Measurements from ENCODE around the gene TMEM91.

The TMEM91 gene

DNA sequence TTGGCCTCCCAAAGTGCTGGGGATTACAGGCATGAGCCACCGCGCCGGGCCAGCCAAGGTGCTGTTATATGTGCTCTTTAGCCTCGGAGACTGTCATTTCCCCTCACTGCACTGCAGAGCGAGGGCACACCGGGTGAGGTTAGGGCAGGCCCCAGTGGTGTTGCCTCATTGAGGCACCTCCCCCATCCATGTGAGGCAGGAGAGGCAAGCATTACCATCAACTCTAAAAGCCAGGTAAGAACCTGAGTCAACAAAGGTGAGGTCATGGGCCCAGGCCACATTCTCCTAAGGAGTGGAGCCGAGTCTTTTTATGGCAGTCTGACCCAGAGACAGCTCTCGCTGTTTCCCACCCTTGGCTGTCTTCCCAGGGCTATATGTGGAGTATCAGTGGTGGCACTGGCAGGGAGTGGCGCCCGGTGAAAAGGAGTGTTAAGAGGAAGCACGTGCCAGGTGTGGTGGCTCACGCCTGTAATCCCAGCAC, 39.9 kb downstream of the TMEM91 start:
- ChIA-PET POLR2A (interaction anchor here (0.7 kb wide), 1 partner anchor 530 kb away, joined by 5 read pairs; no protein-coding TSS in a partner anchor), CTCF (no interaction called here)
- DNase-seq (ENCODE audit: extremely low spot score): no peak
- TF ChIP-seq, protein P1, sequence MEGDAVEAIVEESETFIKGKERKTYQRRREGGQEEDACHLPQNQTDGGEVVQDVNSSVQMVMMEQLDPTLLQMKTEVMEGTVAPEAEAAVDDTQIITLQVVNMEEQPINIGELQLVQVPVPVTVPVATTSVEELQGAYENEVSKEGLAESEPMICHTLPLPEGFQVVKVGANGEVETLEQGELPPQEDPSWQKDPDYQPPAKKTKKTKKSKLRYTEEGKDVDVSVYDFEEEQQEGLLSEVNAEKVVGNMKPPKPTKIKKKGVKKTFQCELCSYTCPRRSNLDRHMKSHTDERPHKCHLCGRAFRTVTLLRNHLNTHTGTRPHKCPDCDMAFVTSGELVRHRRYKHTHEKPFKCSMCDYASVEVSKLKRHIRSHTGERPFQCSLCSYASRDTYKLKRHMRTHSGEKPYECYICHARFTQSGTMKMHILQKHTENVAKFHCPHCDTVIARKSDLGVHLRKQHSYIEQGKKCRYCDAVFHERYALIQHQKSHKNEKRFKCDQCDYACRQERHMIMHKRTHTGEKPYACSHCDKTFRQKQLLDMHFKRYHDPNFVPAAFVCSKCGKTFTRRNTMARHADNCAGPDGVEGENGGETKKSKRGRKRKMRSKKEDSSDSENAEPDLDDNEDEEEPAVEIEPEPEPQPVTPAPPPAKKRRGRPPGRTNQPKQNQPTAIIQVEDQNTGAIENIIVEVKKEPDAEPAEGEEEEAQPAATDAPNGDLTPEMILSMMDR (IDR thresholded peaks at IDR 0.05; ENCODE audit: control extremely low read depth, extremely low read depth, low read depth, missing control alignments): no peak

DNA sequence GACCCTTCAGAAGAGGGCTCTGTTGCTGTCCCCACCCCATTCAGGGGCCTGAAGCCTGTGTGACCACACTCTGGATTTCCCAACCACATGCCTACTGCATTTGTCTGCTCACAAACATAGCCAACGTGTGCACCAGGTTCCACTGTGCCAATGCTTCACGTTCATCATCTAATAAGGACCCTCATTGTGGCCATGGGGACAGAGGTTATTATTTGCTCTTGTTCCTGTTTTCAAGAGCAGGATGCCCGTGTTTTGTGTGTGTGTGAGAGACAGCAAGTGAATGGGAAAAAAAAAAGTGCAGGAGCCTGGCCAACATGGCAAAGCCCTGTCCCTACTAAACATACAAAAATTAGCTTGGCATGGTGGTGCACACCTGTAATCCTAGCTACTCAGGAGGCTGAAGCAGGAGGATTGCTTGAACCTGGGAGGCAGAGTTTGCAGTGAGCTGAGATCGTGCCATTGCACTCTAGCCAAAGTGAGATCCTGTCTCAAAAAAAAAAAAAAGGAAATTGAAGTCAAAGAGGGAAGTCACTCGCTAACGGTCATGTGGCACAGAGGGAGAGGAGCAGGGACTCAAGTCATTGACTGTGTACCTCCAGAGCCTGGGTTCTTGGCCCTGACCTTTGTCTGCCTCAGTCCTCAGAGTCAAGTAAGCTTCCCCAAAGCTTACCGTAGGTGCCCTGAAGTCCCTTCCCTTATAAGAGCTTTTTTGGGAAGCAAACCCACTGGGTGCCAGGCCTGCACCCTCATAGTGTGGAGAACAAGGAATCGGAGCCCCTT, 44.0 kb downstream of the TMEM91 start:
- ChIA-PET CTCF (interaction anchor here (1.0 to 1.4 kb wide), 2 partner anchors 30 to 333 kb away, joined by 3 read pairs; no protein-coding TSS in a partner anchor), POLR2A (interaction anchor here (1.2 kb wide), 1 partner anchor 12 kb away, joined by 3 read pairs; no protein-coding TSS in a partner anchor)
- DNase-seq (ENCODE audit: extremely low spot score): no peak
- TF ChIP-seq, protein P1 (IDR thresholded peaks at IDR 0.05; ENCODE audit: control extremely low read depth, extremely low read depth, low read depth, missing control alignments): no peak

DNA sequence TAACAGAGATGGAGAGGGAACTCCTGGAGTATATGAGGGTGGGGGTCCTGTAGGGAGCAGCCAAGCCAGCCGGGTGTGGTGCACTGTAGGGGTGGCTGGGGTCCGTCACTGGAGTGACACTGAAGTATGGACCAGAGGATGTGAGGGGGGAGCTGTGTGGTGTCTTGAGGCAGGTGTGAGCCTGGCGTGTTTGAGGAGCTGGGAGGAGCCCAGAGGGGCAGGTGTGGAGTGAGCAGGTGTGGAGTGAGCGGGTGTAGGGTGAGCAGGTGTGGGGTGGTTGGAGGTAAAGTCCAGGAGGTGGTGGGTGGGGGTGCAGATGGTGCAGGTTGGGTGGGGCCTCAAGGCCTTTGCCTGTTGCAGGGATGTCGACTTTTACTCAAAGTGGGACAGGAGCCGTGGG, 45.0 kb downstream of the TMEM91 start:
- POLR2A ChIA-PET: interaction anchor here (1.2 kb wide), 1 partner anchor 13 kb away, joined by 3 read pairs; no protein-coding TSS in a partner anchor
- DNase-seq (ENCODE audit: extremely low spot score): no peak
- CTCF ChIA-PET: interaction anchor here (1.4 to 1.5 kb wide), 2 partner anchors 18 to 332 kb away, joined by 3 read pairs; no protein-coding TSS in a partner anchor
- TF ChIP-seq, protein P1 (IDR thresholded peaks at IDR 0.05; ENCODE audit: control extremely low read depth, extremely low read depth, low read depth, missing control alignments): no peak

DNA sequence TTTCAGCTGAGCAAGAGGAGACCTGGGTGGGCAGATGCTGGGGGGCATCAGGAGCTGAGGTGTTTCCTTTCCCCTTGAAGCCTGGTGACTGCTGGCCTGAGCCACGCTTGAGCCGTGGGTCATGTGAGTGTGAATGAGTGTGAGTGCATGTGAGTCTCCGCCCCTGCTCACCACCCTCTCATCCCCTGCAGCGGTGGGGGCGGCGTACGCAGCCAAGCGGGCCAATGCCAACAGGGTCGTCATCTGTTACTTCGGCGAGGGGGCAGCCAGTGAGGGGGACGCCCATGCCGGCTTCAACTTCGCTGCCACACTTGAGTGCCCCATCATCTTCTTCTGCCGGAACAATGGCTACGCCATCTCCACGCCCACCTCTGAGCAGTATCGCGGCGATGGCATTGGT, 45.6 kb downstream of the TMEM91 start:
- no peak for DNase-seq (ENCODE audit: extremely low spot score)
- CTCF ChIA-PET: interaction anchor here (1.5 kb wide), 1 partner anchor 19 kb away, joined by 3 read pairs; no protein-coding TSS in a partner anchor
- POLR2A ChIA-PET: no interaction called here
- TF ChIP-seq, protein P1 (IDR thresholded peaks at IDR 0.05; ENCODE audit: control extremely low read depth, extremely low read depth, low read depth, missing control alignments): no peak

DNA sequence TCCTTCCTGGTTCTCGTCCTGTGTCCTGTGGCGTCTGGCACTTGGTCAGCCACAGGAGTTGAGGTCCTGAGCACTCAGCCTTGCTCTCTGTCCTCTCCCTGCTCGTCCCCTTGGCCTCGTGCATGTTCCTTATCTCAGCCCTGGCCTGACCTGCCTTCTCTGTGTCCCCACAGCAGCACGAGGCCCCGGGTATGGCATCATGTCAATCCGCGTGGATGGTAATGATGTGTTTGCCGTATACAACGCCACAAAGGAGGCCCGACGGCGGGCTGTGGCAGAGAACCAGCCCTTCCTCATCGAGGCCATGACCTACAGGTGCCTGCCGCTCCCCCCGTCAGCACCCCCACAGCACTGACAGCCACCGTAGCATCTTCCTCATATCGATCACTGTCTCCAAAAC, 46.1 kb downstream of the TMEM91 start:
- TF ChIP-seq, protein P1 (IDR thresholded peaks at IDR 0.05; ENCODE audit: control extremely low read depth, extremely low read depth, low read depth, missing control alignments): no peak
- DNase-seq (ENCODE audit: extremely low spot score): no peak
- POLR2A ChIA-PET: no interaction called here
- CTCF ChIA-PET: no interaction called here

DNA sequence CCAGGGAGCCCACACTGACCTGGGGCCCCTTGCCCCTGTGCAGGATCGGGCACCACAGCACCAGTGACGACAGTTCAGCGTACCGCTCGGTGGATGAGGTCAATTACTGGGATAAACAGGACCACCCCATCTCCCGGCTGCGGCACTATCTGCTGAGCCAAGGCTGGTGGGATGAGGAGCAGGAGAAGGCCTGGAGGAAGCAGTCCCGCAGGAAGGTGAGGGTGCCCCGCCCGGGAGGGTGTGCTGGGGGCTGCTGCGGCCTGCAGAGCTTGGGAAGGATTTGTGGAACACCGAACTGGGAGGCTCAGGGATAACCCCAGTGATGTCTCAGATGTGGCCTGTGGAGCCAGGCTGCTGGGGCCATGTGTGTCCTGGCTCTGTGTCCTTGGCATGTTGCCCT, 46.6 kb downstream of the TMEM91 start:
- ChIA-PET CTCF (no interaction called here), POLR2A (no interaction called here)
- DNase-seq (ENCODE audit: extremely low spot score): no peak
- TF ChIP-seq, protein P1 (IDR thresholded peaks at IDR 0.05; ENCODE audit: control extremely low read depth, extremely low read depth, low read depth, missing control alignments): no peak

All from GM10248 (cell line).